D721Med (cell line): Measurements from ENCODE around the gene SYNE2.

Experiments used
- DNase-seq: peaks from one replicate; pipeline ENCODE4 v3.0.0; 2011; ENCODE audit warnings: low spot score; ENCODE audit not compliant: insufficient read length
- FAIRE-seq: peaks from 2 replicates; lab custom pipeline; 2011; peaks lifted over from hg19 to GRCh38; lab: Jason Lieb, UNC
- CTCF ChIP-seq: IDR thresholded peaks from 2 replicates; pipeline ENCODE4 v1.5.1; 2012; ENCODE audit warnings: mild to moderate bottlenecking, control low read depth; ENCODE audit not compliant: insufficient read depth; ENCODE audit errors: missing control alignments

Gene SYNE2

DNA sequence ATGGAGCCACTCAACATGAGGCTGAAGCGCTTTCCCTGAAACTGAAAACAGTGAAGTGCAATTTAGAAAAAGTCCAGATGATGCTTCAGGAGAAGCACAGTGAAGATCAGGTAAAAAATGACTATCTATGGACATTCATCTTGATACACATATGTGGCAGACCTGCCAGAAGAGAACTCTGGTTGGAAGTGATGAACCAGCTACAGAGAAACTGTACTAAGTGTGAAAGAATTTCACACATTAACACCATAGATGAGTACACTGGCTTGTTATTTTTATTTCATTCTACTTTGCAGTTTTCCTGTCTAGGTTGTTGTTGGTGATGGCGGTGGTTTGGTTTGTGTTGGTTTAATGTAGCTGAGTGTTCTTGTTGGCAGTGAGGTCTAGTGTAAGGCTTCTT lies 266.7 kb downstream of the SYNE2 start:
- no peak for DNase-seq
- no peak for FAIRE-seq
- TF ChIP-seq CTCF = no peak

GRCh38 chr14:64119980-64120379 lies 267.2 kb downstream of the SYNE2 start:
- DNase-seq (no peak), FAIRE-seq (no peak)
- no peak for TF ChIP-seq CTCF

GRCh38 chr14:64123241-64123822 lies 270.5 kb downstream of the SYNE2 start:
- TF ChIP-seq CTCF = no peak
- FAIRE-seq = no peak

DNA sequence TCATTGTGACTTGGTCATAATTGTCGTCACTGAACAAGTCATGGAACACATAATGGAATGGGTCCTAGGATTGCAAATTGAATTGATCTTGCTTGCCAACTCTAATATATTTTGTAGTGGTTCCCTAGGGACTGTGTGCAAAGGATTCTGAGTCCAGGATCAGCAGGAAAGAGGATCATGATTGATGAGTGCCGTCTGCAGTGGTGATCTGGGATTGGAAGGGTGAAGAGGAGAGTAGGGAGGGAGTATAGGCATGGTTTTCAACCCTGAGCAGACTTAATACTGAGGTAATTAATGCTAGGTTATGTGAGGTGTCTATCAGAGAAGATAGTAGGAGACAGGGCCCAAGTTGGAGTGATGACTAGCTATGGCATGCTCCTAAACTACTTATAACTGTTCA lies 272.5 kb downstream of the SYNE2 start:
- DNase-seq (no peak), FAIRE-seq (no peak)
- no peak for TF ChIP-seq CTCF

More at GRCh38 chr14:64123241-64123822, 270.5 kb downstream of the SYNE2 start:
- DNase-seq = no peak

DNA sequence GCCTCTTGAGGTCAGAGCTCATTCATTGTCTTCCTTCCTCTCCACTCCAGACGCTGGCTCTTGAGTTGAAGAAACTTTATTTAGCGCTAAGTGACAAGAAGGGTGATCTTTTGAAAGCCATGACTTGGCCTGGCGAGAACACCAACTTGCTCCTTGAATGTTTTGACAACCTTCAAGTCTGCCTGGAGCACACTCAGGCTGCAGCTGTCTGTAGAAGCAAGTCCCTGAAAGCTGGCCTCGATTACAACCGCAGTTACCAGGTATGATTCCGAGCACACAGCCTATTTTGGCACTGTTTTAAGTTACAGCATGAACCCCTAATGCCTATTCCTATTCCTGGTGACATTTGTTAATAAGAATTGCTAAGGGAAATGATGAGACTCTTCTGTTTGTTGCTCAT lies 273.7 kb downstream of the SYNE2 start:
- FAIRE-seq (no peak), DNase-seq (no peak)
- TF ChIP-seq CTCF = no peak

GRCh38 chr14:64137657-64138290 lies 285.0 kb downstream of the SYNE2 start:
- DNase-seq = no peak
- peak; percentile 27 for TF ChIP-seq CTCF
- no peak for FAIRE-seq

DNA sequence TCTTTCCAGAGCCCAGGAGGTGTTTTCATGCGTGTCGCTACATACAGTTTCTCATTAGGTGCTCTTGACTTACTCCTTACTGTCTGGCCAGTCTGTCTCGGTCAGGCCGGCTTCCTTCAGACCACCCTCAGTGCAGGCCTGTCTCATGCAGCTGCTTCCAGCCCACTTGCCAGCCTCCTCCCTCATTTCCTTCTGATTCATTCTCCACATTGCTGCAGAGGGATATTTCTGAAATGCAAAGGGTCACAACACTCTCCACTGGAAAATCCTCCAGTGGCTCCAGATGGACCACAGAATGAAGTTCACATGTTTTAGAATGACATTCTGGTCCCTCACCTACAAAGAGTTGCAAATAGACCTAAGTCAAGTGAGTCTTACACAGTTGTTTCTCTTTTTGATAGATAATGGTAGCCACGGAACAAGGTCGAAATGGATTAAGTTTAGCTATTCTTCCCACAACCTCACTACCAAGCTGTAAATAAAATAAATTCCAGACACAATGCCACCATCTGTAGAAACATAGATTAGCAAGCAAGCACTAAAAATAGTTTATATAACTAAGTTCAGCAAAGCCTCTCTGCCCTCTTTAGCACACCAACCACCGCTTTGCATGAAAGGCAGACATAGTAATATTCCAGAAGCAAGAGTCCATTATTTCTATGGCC lies 294.5 kb downstream of the SYNE2 start:
- no peak for FAIRE-seq
- no peak for TF ChIP-seq CTCF
- DNase-seq = no peak
